OCI-LY7 (cell line): Measurements from ENCODE around the gene CDK14.

Experiments used
- CTCF ChIP-seq: fragments of 200-600 bp; sonication (generic); conservative IDR thresholded peaks from 2 replicates; pipeline ENCODE4 v1.5.1; 2014; ENCODE audit warnings: mild to moderate bottlenecking, antibody characterized with exemption, low read length, moderate library complexity, mixed read lengths
- EZH2phosphoT487 ChIP-seq: fragments of 200-600 bp; sonication (generic); IDR thresholded peaks from 2 replicates; pipeline ENCODE4 v1.6.1; 2018; ENCODE audit warnings: low read depth, borderline replicate concordance, mild to moderate bottlenecking, mixed run types, antibody characterized with exemption, low read length, moderate library complexity, mixed read lengths

- TF ChIP-seq EZH2phosphoT487 (no peak), CTCF (no peak)
These were observed 14.0 kb upstream of the CDK14 start for GRCh38 chr7:90582164-90582563.
